Muscle of leg (tissue), 11 donors: ENCODE measurements around the gene IVD. TPM values are rescaled to one million over a fixed set of nuclear protein-coding genes. Genes with fewer than 3 reads are reported as not detected.

Source experiments
- DNase-seq: peaks from one replicate; pipeline ENCODE4 v3.0.0; 2013
- H3K27ac ChIP-seq: one replicate; pipeline ENCODE4 v1.5.1; 2013; ENCODE audit warnings: mild to moderate bottlenecking, low read length, control low read depth
- H3K27me3 ChIP-seq: one replicate; pipeline ENCODE4 v1.6.1; 2013; ENCODE audit warnings: low read length; ENCODE audit not compliant: control insufficient read depth, insufficient read depth
- H3K36me3 ChIP-seq: one replicate; pipeline ENCODE4 v1.6.1; 2013; ENCODE audit warnings: low read length; ENCODE audit not compliant: control insufficient read depth, insufficient read depth
- H3K4me1 ChIP-seq: one replicate; pipeline ENCODE4 v1.6.1; 2013; ENCODE audit warnings: low read length; ENCODE audit not compliant: control insufficient read depth, insufficient read depth
- H3K4me3 ChIP-seq: one replicate; pipeline ENCODE4 v1.5.1; 2013; ENCODE audit warnings: low read length, control low read depth
- H3K9me3 ChIP-seq: replicated peaks from 2 replicates; pipeline ENCODE4 v1.6.1; 2013; ENCODE audit warnings: low read depth, low read length; ENCODE audit not compliant: control insufficient read depth
- WGBS: methylation state at CpG from one replicate; pipeline ENCODE4 v1.1.5; 2013; ENCODE audit warnings: missing lambda C conversion rate; ENCODE audit not compliant: insufficient coverage; 5-methylcytosine and 5-hydroxymethylcytosine counted together
- polyA plus RNA-seq, 8 donors: library from polyadenylated mRNA; unstranded; fragments of 120-200 nt; gene quantifications; one replicate each; pipeline versions ENCODE4 v1.2.1 to v1.2.3, GENCODE V29; 2013; ENCODE audit warnings: inconsistent platforms in 1 of 8, low replicate concordance in 1 of 8; ENCODE audit not compliant: insufficient read length in 8 of 8, insufficient read depth in 1 of 8
- total RNA-seq: library from RNA; stranded (reverse); fragments of 120-200 nt; gene quantifications from one replicate; pipeline ENCODE4 v1.2.4, GENCODE V29; 2013

Gene IVD
- total and polyA plus RNA-seq, 9 donors, result 30.5 to 60.3 (median 49.2) TPM

GRCh38 chr15:40436892-40437751, 31.5 kb downstream of the IVD start:
- Histone ChIP-seq H3K27ac (no peak overlapping the region), H3K9me3 (no peaks in the 10 kb centered on the region), H3K4me3 (peak overlapping the region; percentile 37), H3K36me3 (no peaks in the 10 kb centered on the region), H3K27me3 (peaks cover 69% of the 10 kb centered on the region), H3K4me1 (peaks cover 40% of the 10 kb centered on the region)
- WGBS, result 4% methylated on average over 10 of the region's 17 CpGs
- DNase-seq, result no peak

GRCh38 chr15:40437752-40438687, 32.4 kb downstream of the IVD start:
- Histone ChIP-seq H3K27me3 (peaks cover 74% of the 10 kb centered on the region), H3K9me3 (no peaks in the 10 kb centered on the region), H3K4me3 (no peak overlapping the region), H3K27ac (no peak overlapping the region), H3K36me3 (no peaks in the 10 kb centered on the region), H3K4me1 (peaks cover 48% of the 10 kb centered on the region)
- WGBS, result 38% methylated on average over 13 of the region's 21 CpGs
- no peak for DNase-seq

GRCh38 chr15:40438712-40439111, 33.1 kb downstream of the IVD start:
- Histone ChIP-seq H3K4me3 (no peak overlapping the region), H3K9me3 (no peaks in the 10 kb centered on the region), H3K4me1 (peaks cover 49% of the 10 kb centered on the region), H3K27ac (no peak overlapping the region), H3K27me3 (peaks cover 78% of the 10 kb centered on the region), H3K36me3 (no peaks in the 10 kb centered on the region)
- no peak for DNase-seq
- 54% methylated on average over 8 of the region's 12 CpGs for WGBS

DNA sequence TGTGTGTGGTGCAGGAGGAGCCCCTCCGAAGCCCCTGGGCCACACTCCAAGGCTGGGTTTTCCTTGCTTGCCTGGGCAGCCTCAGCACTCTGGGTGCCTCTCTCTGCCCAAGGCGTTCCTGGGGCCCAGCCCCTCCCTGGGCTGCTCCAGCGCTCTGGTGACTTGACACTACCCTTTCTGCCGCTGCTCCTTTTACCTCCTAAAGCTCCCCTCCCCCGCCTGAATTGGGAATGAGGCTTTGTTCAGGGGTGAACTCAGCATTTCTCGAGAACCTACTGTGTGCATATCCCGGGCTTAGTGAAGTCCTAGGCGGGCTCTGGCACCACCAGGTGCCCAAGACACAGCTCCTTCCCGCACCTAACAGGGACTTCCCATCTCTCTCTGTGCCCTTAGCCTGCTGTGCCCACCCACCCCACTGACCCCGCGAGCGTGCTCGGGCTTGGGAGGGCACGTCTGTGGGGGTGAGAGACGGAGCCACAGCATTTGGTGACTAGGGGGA, 33.9 kb downstream of the IVD start:
- H3K27ac ChIP-seq, result no peak overlapping the region
- H3K4me3 ChIP-seq, result peak overlapping the region; percentile 53
- no peaks in the 10 kb centered on the region for H3K36me3 ChIP-seq
- H3K9me3 ChIP-seq, result no peaks in the 10 kb centered on the region
- H3K4me1 ChIP-seq, result peaks cover 49% of the 10 kb centered on the region
- H3K27me3 ChIP-seq, result peaks cover 73% of the 10 kb centered on the region
- 0% methylated on average over 5 of the region's 15 CpGs for WGBS
- DNase-seq, result peak; percentile 39

- no peaks in the 10 kb centered on the region for H3K36me3 ChIP-seq
- 0% methylated on average over 19 of the region's 35 CpGs for WGBS
- no peak overlapping the region for H3K27ac ChIP-seq
- peak; percentile 51 for DNase-seq
- peaks cover 66% of the 10 kb centered on the region for H3K27me3 ChIP-seq
- H3K4me3 ChIP-seq, result peak overlapping the region; percentile 53
- H3K4me1 ChIP-seq, result peaks cover 49% of the 10 kb centered on the region
- H3K9me3 ChIP-seq, result no peaks in the 10 kb centered on the region
Observed at GRCh38 chr15:40439960-40440742, 34.6 kb downstream of the IVD start.

GRCh38 chr15:40440743-40441564, 35.4 kb downstream of the IVD start, which contains the start of gene BAHD1:
BAHD1 (plus strand) TSS chr15:40440953; CDS start chr15:40458465, 17,512 bp downstream.
- Histone ChIP-seq H3K9me3 (no peaks in the 10 kb centered on the region), H3K4me1 (peaks cover 46% of the 10 kb centered on the region), H3K4me3 (peak within 1 kb of the TSS; percentile 68), H3K27ac (no peak within 1 kb of the TSS), H3K27me3 (peaks cover 59% of the 10 kb centered on the region), H3K36me3 (no peaks in the 10 kb centered on the region)
- WGBS, result under 1% methylated on average over 112 of the region's 119 CpGs
- DNase-seq, result peak; percentile 98

- under 1% methylated on average over 93 of the region's 119 CpGs for WGBS
- peak overlapping the region; percentile 68 for H3K4me3 ChIP-seq
- H3K4me1 ChIP-seq, result peaks cover 37% of the 10 kb centered on the region
- no peaks in the 10 kb centered on the region for H3K9me3 ChIP-seq
- no peaks in the 10 kb centered on the region for H3K36me3 ChIP-seq
- peak; percentile 34 for DNase-seq
- H3K27me3 ChIP-seq, result peaks cover 50% of the 10 kb centered on the region
- H3K27ac ChIP-seq, result no peak overlapping the region
Observed at GRCh38 chr15:40441565-40442531, 36.3 kb downstream of the IVD start.

DNA sequence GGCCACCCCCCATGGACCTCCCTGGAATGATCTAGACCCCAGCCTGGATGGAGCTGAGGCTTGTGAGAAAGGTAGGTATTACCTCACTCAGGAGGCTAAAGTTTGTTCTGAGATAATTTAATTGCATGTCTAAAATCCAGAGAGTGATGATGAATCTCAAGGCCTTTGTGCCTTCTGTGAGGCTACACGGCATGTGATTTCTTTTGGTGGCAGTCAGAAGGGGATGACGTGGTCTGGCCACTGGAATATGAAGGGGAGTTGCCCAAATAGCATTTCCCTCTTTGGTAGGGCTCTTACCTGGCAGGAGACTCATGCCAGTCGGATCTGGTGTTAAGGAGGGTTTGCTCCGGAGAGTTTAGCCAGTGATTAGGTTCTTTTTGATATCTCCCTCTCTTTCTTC, 37.7 kb downstream of the IVD start:
- Histone ChIP-seq H3K4me3 (no peak overlapping the region), H3K4me1 (peaks cover 27% of the 10 kb centered on the region), H3K27me3 (peaks cover 36% of the 10 kb centered on the region), H3K9me3 (no peaks in the 10 kb centered on the region), H3K36me3 (no peaks in the 10 kb centered on the region), H3K27ac (no peak overlapping the region)
- WGBS, result no CpG with 5 or more reads among the region's 4 CpGs
- no peak for DNase-seq
